ENCODE data around the gene PDK2.

Gene PDK2

GRCh38 chr17:50102164-50102991 is 7.2 kb downstream of the PDK2 start:
- DNase-seq = no peak

GRCh38 chr17:50103252-50103651 is 8.1 kb downstream of the PDK2 start:
- no peak for DNase-seq

GRCh38 chr17:50103941-50104340 is 8.8 kb downstream of the PDK2 start:
- no peak for DNase-seq

GRCh38 chr17:50105811-50106210 is 10.7 kb downstream of the PDK2 start:
- no peak for DNase-seq

- DNase-seq = no peak
Measured at GRCh38 chr17:50106393-50107131, 11.4 kb downstream of the PDK2 start.

GRCh38 chr17:50107790-50108414 is 12.8 kb downstream of the PDK2 start:
- DNase-seq = no peak

- no peak for DNase-seq
Measured at GRCh38 chr17:50108556-50108955, 13.4 kb downstream of the PDK2 start.

- DNase-seq = no peak
Measured at GRCh38 chr17:50109207-50109606, 14.1 kb downstream of the PDK2 start.

GRCh38 chr17:50109785-50110184 is 14.6 kb downstream of the PDK2 start:
- DNase-seq = no peak

- DNase-seq = no peak
Measured at GRCh38 chr17:50110591-50111349, 15.6 kb downstream of the PDK2 start.

- no peak for DNase-seq
Measured at GRCh38 chr17:50111673-50112655, 16.8 kb downstream of the PDK2 start.

GRCh38 chr17:50112694-50113093 is 17.5 kb downstream of the PDK2 start:
- DNase-seq = no peak

- no peak for DNase-seq
Measured at GRCh38 chr17:50113624-50114320, 18.6 kb downstream of the PDK2 start.

GRCh38 chr17:50114401-50114800 is 19.2 kb downstream of the PDK2 start:
- no peak for DNase-seq

GRCh38 chr17:50114849-50115357 is 19.8 kb downstream of the PDK2 start:
- peak; percentile 37 to 53 for DNase-seq

- DNase-seq = no peak
Measured at GRCh38 chr17:50115756-50116155, 20.6 kb downstream of the PDK2 start.

- DNase-seq = peak; percentile 61 to 66
Measured at GRCh38 chr17:50117202-50118051, 22.3 kb downstream of the PDK2 start.

- DNase-seq = no peak
Measured at GRCh38 chr17:50118076-50118827, 23.1 kb downstream of the PDK2 start.

GRCh38 chr17:50118828-50119218 is 23.7 kb downstream of the PDK2 start:
- no peak for DNase-seq

Data from activated CD4-positive, alpha-beta T cell treated with anti-CD3 and anti-CD28 coated beads, Interleukin-2, amount 50 U/mL, for 48 hours (primary cell).